Prostate gland (tissue), 2 donors: ENCODE measurements around the gene ZNF710. TPM values are rescaled to one million over a fixed set of nuclear protein-coding genes. Genes with fewer than 3 reads are reported as not detected.

Source experiments
- DNase-seq: peaks from one replicate; pipeline ENCODE4 v3.0.0-alpha.2; 2019; ENCODE audit warnings: low spot score
- H3K27ac ChIP-seq, 2 donors: fragments of 200-600 bp; sonication (generic); 2 replicates each; pipeline ENCODE4 v1.5.1; 2017 to 2019
- H3K27me3 ChIP-seq: fragments of 200-600 bp; sonication (generic); replicated peaks from 2 replicates; pipeline ENCODE4 v1.5.1; 2019; ENCODE audit not compliant: insufficient read depth
- H3K36me3 ChIP-seq, 2 donors: fragments of 200-600 bp; sonication (generic); 1 replicate in 1 of 2; 2 replicates in 1 of 2; pipeline versions ENCODE4 v1.5.1 to v1.8.1; 2017 to 2019
- H3K4me1 ChIP-seq: fragments of 200-600 bp; sonication (generic); replicated peaks from 2 replicates; pipeline ENCODE4 v1.5.1; 2019
- H3K4me3 ChIP-seq, 2 donors: fragments of 200-600 bp; sonication (generic); 2 replicates each; pipeline ENCODE4 v1.5.1; 2017 to 2019
- H3K9me3 ChIP-seq: fragments of 200-600 bp; sonication (generic); 2 replicates; pipeline ENCODE4 v1.5.1; 2017
- CTCF ChIP-seq, 4 experiments: fragments of 200-600 bp in 2 of 4; fragments of 450-650 bp in 2 of 4; sonication (generic) in 2 of 4; IDR thresholded peaks; 1 replicate in 3 of 4; 2 replicates in 1 of 4; pipeline ENCODE4 v1.5.1; 2016 to 2019; ENCODE audit warnings: antibody characterized with exemption in 4 of 4, mild to moderate bottlenecking in 2 of 4, moderate library complexity in 2 of 4
- POLR2A ChIP-seq: fragments of 450-650 bp; IDR thresholded peaks from one replicate; pipeline ENCODE4 v1.6.1; 2016; ENCODE audit warnings: antibody characterized with exemption, mild to moderate bottlenecking
- POLR2AphosphoS5 ChIP-seq: sonication (generic); formaldehyde crosslinking; IDR thresholded peaks from one replicate; pipeline ENCODE4 v1.6.1; 2017; ENCODE audit warnings: antibody characterized with exemption
- WGBS: methylation state at CpG from one replicate; pipeline ENCODE4 v1.1.5; 2018; 5-methylcytosine and 5-hydroxymethylcytosine counted together
- intact Hi-C: fragments of 100-400 bp; cut with DNase I; formaldehyde crosslinking; loops from one replicate; pipeline ENCODE4 v1.14.2; 2022
- total RNA-seq, 2 donors: library from RNA; depleted of rRNA; stranded (reverse); fragments of >200 nt; gene quantifications; one replicate each; pipeline ENCODE4 v1.1.0, GENCODE V29; 2016

Gene ZNF710
- total RNA-seq, 2 donors from 2014 or later: 13.6 to 18.0 TPM

GRCh38 chr15:90004252-90004651 lies 3.1 kb downstream of the ZNF710 start:
- Histone ChIP-seq H3K4me3 (no peak overlapping the region), H3K27me3 (no peaks in the 10 kb centered on the region), H3K27ac (peak overlapping the region; percentile 4 to 20), H3K9me3 (no peaks in the 10 kb centered on the region), H3K36me3 (no peaks in the 10 kb centered on the region), H3K4me1 (peaks cover 4% of the 10 kb centered on the region)
- intact Hi-C loops: loop anchor here (5.0 to 10.0 kb wide), 2 partner anchors 78 to 211 kb away; no protein-coding TSS in a partner anchor
- no peak for TF ChIP-seq CTCF (IDR thresholded peaks at IDR 0.05)
- TF ChIP-seq POLR2A: no peak
- no peak for TF ChIP-seq POLR2AphosphoS5
- 78% methylated on average over 5 of the region's 5 CpGs for WGBS
- no peak for DNase-seq

- no peaks in the 10 kb centered on the region for H3K36me3 ChIP-seq
- no peak for DNase-seq
- 74% methylated on average over 8 of the region's 8 CpGs for WGBS
- intact Hi-C loops: loop anchor here (5.0 to 10.0 kb wide), 3 partner anchors 58 to 210 kb away; no protein-coding TSS in a partner anchor
- no peaks in the 10 kb centered on the region for H3K27me3 ChIP-seq
- H3K4me1 ChIP-seq: peaks cover 4% of the 10 kb centered on the region
- H3K4me3 ChIP-seq: no peak overlapping the region
- TF ChIP-seq POLR2AphosphoS5 (no peak), CTCF (IDR thresholded peaks at IDR 0.05) (no peak), POLR2A (no peak)
- no peaks in the 10 kb centered on the region for H3K9me3 ChIP-seq
- H3K27ac ChIP-seq: peak overlapping the region; percentile 4 to 20
Observed at GRCh38 chr15:90004671-90005070, 3.5 kb downstream of the ZNF710 start.

GRCh38 chr15:90006217-90007075 lies 5.3 kb downstream of the ZNF710 start:
- peaks cover 4% of the 10 kb centered on the region for H3K4me1 ChIP-seq
- 65% methylated on average over 4 of the region's 4 CpGs for WGBS
- H3K9me3 ChIP-seq: no peaks in the 10 kb centered on the region
- H3K27ac ChIP-seq: peak overlapping the region in 1 of 2 donors; percentile 4
- H3K4me3 ChIP-seq: no peak overlapping the region
- intact Hi-C loops: loop anchor here (5.0 to 10.0 kb wide), 2 partner anchors 56 to 208 kb away; no protein-coding TSS in a partner anchor
- H3K36me3 ChIP-seq: no peaks in the 10 kb centered on the region
- TF ChIP-seq POLR2AphosphoS5 (no peak), POLR2A (no peak), CTCF (IDR thresholded peaks at IDR 0.05) (no peak)
- DNase-seq: no peak
- no peaks in the 10 kb centered on the region for H3K27me3 ChIP-seq

GRCh38 chr15:90007076-90007460 lies 5.9 kb downstream of the ZNF710 start:
- Histone ChIP-seq H3K27me3 (no peaks in the 10 kb centered on the region), H3K27ac (no peak overlapping the region), H3K9me3 (no peaks in the 10 kb centered on the region), H3K36me3 (no peaks in the 10 kb centered on the region), H3K4me3 (no peak overlapping the region), H3K4me1 (peaks cover 4% of the 10 kb centered on the region)
- TF ChIP-seq CTCF (IDR thresholded peaks at IDR 0.05): no peak
- no peak for TF ChIP-seq POLR2A
- no peak for DNase-seq
- 73% methylated on average over 4 of the region's 4 CpGs for WGBS
- intact Hi-C loops: loop anchor here (5.0 to 10.0 kb wide), 2 partner anchors 55 to 208 kb away; no protein-coding TSS in a partner anchor
